Stimulated activated CD8-positive, alpha-beta memory T cell treated with anti-CD3 and anti-CD28 coated beads, Interleukin-4, amount 100 ng/mL, for 48 hours (primary cell): ENCODE measurements around the gene PRKCE.

Experiments used
- DNase-seq: peaks from one replicate; pipeline ENCODE4 v3.0.0-alpha.2; 2020

Gene PRKCE

DNA sequence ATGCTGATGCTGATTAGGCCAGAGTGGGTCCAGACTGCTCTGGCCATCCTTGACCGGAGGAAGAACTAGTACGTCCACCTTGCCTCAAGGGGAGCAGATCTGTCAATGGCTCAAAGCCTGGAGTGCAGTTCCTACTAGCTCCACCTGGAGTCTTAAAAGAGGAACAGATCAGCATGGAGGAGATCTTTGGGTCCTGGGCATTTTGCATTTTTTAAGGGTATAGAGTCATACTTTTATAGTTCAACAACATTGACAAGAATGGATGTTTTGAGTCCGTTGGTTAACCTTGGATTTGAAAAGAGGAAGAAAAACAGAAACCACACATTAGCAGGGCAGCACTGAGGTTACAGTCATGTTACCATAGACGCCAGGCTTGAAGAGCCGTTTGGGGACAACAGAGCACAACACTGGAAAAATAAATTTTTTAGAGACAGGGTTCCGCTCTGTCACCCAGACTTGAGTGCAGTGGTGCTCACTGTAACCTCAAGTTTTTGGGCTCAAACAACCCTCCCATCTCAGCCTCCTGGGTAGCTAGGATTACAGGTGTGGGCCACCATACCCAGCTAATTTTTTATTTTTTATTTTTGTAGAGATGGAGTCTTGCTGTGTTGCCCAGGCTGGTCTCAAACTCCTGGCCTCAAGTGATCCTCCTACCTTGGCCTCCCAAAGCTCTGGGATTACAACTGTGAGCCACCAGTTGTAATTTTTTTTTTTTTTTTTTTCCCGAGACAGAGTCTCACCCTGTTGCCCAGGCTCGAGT, 78.5 kb downstream of the PRKCE start:
- DNase-seq = no peak

DNA sequence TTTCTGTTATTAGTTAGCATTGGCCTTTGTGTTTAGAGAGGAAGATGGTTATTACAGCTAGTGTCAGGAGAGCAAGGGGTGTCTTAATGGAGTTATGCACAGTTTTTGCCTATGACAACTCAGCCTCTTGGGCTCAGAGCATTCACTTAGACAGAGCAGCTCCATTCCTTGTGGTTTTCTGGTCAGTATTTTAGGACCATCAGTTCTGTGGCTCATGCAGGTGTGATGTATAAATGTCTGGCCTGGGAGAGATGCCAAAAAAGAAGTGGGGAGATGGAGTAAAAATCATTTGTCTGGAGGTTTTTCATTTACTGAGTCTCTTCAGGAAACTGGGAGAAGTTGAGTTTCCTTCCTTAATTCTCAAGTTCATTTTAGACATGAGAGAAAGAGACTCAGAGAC, 79.7 kb downstream of the PRKCE start:
- DNase-seq = no peak

- no peak for DNase-seq
These were observed 81.0 kb downstream of the PRKCE start for GRCh38 chr2:45732436-45732835.

- DNase-seq = no peak
These were observed 81.5 kb downstream of the PRKCE start for GRCh38 chr2:45732946-45733345.

- no peak for DNase-seq
These were observed 82.9 kb downstream of the PRKCE start for GRCh38 chr2:45734336-45734735.

GRCh38 chr2:45734952-45735351, 83.5 kb downstream of the PRKCE start:
- no peak for DNase-seq

DNA sequence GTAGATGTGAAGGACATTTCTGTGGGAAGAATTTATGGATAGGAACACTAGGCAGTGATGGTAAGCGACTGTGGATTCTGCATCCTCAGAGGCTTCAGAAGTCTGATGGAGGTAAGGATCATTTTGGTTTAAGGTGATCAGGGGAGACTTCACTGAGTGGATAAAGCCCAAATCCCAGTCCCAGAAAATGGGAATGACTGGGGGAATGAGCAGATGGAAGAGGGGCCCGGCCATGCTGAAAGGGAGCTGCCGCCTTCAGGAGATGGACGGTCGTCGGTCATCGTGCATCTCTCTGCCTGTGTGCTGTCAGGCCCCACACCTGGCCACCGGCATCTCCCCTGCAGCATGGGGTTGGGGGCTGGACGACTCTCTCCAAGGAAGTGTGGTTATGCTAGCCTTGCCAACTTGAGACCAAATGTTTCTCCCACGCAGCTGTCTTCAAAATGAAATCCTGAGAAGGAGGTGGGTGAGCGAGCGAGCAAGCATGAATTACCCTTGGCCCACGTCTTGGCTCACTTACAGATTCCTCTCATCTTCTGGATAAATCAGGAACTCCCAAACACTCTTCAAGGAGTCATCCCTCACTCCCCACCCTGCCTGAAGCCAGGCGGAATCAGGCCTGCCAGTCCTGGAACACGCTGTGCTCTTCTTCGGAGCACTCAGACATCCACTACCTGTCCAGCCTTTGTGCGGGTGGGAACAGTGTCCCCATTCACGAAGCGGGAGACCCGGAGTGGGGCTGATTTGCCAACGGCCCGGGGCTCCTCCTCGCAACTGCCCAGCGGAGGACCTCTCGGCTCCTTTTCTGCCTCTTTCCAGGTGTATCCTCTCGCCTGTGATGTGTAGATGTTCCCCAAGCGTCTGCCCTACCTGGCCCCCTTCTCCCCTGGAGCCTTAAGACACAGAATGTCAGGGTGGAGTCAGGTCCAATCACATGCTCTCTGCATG, 85.6 kb downstream of the PRKCE start:
- DNase-seq = no peak

- DNase-seq = no peak
These were observed 88.5 kb downstream of the PRKCE start for GRCh38 chr2:45739796-45740485.

GRCh38 chr2:45741161-45741850, 89.8 kb downstream of the PRKCE start:
- DNase-seq = no peak

GRCh38 chr2:45743531-45744396, 92.3 kb downstream of the PRKCE start:
- no peak for DNase-seq

DNA sequence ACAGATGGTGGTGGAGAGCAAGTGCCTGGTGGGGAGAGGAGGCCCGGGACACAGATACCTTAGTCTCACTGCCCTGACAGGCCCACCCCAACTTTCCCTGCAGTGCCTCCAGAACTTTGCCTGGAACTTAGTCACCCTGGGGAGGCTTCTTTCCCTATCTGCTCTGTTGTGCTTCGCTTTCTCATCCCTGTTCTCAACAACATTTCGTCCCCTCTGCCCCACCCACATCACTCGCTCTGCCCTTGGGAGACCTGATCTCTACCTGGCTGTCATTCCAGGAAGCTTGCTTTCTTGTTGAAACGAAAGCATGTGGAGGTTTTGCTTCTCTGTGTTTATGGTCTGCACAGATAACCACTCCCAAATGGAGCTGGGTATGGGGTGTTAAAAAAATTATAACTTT, 93.8 kb downstream of the PRKCE start:
- no peak for DNase-seq

- no peak for DNase-seq
These were observed 95.4 kb downstream of the PRKCE start for GRCh38 chr2:45746888-45747287.

GRCh38 chr2:45747363-45747762, 95.9 kb downstream of the PRKCE start:
- no peak for DNase-seq

- DNase-seq = no peak
These were observed 96.8 kb downstream of the PRKCE start for GRCh38 chr2:45748239-45748638.

DNA sequence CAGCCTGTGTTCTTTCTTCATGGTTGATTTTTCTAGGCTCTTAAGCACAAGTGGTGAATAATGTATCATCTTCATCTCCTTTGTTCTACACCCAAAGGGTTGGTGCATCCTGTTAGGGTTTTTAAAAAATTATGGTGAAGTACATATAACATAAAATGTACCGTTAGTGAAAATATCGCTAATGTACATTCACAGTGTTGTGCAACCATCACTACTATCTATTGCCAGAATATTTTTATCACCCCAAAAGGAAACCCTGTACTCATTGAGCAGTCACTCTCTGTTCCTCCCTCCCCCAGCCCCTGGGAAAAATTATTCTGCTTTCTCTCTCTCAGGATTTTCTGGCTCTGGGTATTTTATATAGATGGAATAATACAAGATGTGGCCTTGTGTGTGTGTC, 98.5 kb downstream of the PRKCE start:
- DNase-seq = no peak

DNA sequence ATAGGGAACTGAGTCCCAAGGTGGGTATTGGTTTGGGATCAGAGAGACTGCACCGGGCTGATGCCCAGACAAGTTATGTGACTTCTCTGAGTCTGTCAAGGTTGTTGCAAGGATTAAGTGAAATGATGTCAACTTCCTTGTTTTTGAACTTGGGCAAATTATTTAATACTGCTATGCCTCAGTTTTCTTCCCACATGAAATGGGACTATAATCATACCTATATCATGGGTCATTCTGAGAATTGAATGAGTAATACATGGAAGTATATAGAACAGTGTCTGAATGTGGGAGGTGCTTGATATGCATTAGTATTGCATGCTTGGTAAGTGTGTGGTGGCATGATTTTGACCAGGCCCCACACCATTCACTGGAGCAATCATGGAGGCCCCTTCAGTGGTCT, 99.0 kb downstream of the PRKCE start:
- no peak for DNase-seq

DNA sequence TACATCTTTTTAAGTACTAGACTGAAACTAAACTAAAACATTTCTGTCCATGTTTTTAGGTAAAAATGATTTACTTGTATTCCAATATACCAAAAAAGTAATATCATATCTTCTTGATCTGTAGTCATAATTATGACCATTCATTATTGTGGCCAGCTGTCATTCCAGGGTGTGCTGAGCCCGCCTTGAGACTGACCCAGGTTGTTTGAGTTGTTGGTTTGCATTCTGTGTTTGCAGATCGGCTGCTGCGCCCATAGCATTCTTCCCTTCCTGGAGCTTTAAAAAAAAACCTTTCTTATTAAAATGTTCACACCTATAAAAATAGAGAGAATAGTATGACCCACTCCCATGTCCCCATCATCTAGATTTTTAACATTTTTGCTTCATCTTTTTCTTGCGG, 101.9 kb downstream of the PRKCE start:
- no peak for DNase-seq

GRCh38 chr2:45754131-45755010, 102.9 kb downstream of the PRKCE start:
- DNase-seq = no peak

DNA sequence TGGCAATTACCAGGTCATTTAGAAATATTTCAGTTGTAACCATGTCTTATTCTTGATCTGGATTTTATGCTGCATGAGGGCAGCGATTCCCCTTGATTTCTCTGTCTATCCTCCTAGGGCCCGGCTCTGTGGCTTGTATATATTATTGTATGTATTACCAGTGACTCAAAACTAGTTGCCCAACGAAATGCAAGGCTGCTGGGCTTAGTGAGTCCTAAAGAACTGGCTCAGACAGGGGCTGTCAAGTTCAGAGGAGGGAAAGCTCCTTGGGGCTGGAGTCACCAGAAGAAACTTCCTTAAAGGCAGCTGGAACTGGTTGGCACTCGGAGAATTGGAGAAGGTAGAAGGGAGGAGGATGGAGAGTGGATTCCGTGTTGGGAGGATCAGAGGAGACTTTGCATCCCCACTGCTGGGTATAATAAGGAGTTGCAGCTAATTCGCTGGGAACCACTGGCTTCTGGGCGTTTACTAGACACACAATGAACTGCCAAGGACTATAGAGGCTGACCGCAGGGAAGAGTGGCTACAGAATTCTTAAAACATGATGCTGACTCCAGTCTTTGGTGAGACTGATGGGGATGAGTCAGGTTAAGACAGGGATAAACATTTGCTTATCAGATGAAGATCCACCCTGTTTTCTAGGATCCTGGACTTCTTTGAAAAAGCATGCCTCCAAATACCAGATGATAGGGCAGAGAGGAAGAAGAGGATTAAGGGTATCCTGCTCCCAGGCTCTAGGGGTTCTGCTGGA, 104.3 kb downstream of the PRKCE start:
- no peak for DNase-seq

DNA sequence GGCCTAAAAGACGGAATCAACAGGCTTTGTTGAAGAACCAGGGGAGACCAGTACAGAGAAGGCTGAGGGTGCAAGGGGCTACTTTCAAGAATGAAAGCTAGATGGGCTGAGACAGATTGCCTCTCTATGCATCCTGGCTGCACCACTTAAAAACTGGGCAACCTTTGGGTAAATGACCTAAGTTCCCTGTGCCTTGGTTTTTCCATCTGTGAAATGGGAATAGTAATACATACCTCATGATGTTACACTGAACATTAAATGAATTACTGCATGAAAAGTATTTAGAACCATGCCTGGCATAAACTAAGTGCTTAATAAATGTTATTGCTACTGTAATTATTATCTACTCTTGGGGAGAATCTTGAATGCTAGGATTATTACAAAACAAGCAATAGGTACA, 106.5 kb downstream of the PRKCE start:
- DNase-seq = no peak
